Measurements from ENCODE around the gene RGS6.

Gene RGS6

DNA sequence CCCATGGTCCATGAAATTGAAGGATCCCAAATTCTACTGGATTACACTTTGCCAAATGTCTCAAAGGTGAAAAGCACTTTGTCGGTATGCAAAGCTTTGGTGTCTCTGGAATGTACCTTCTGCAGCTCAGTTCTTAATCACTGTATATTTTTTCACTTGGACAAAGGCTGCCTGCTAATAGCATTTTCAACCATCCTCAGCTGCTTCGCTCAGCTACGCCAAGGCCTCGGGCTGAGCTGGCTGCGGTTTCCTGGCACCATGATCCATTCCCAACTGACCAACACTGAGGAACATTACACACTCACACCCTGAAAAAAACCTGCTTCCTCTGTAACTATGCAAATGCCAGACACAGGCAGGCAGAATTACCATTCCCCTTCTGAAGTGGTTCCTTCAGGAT, 626.5 kb downstream of the RGS6 start:
- TF ChIP-seq, protein P1, sequence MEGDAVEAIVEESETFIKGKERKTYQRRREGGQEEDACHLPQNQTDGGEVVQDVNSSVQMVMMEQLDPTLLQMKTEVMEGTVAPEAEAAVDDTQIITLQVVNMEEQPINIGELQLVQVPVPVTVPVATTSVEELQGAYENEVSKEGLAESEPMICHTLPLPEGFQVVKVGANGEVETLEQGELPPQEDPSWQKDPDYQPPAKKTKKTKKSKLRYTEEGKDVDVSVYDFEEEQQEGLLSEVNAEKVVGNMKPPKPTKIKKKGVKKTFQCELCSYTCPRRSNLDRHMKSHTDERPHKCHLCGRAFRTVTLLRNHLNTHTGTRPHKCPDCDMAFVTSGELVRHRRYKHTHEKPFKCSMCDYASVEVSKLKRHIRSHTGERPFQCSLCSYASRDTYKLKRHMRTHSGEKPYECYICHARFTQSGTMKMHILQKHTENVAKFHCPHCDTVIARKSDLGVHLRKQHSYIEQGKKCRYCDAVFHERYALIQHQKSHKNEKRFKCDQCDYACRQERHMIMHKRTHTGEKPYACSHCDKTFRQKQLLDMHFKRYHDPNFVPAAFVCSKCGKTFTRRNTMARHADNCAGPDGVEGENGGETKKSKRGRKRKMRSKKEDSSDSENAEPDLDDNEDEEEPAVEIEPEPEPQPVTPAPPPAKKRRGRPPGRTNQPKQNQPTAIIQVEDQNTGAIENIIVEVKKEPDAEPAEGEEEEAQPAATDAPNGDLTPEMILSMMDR (IDR thresholded peaks at IDR 0.05; ENCODE audit: low read depth, low read length, poor library complexity, severe bottlenecking): no peak
- TF ChIP-seq EZH2phosphoT487 (IDR thresholded peaks at IDR 0.05; ENCODE audit: borderline replicate concordance, low read length): no peak
- H3K27me3 ChIP-seq (ENCODE audit: control insufficient read depth, low read length): peaks cover 6% of the 10 kb centered on the region; the same call in 1 of the 2 replicates

DNA sequence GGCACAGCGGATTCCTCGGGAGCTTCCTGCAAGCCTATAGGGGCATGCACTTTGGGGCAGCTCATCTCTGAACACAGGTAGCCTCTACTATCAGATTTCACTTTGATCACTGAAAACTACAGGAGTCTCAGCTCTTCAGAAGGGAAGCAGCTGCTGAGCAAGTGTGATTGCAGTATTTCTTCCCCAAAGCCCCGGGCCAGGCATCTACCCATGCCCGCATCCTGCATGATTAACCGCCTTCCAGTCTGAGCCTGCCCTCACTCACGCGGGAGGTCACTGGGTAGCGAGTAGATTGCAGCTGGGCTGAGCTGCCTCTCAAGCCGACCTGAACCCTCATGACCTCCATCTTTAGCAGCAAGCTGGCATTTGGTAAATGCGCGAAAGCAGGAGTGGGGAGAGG, 627.0 kb downstream of the RGS6 start:
- Histone ChIP-seq H3K27me3 (ENCODE audit: control insufficient read depth, low read length) (peaks cover 6% of the 10 kb centered on the region; the same call in 1 of the 2 replicates), H3K4me2 (ENCODE audit: low read length) (no peak overlapping the region), H3K4me1 (ENCODE audit: control insufficient read depth, low read length) (no peaks in the 10 kb centered on the region), H3F3A (ENCODE audit: control insufficient read depth, insufficient read depth) (no peaks in the 10 kb centered on the region), H3K79me2 (ENCODE audit: control insufficient read depth, low read length) (no peaks in the 10 kb centered on the region), H3K9me3 (ENCODE audit: control insufficient read depth, insufficient read depth, low read length) (no peaks in the 10 kb centered on the region), H3K27ac (ENCODE audit: low read depth, low read length) (no peak overlapping the region), H3K36me3 (ENCODE audit: control insufficient read depth, low read length) (no peaks in the 10 kb centered on the region), H3K4me3 (ENCODE audit: low read length) (no peak overlapping the region), H3K9me2 (replicated peaks; ENCODE audit: control insufficient read depth, low read length) (no peaks in the 10 kb centered on the region), H4K20me1 (ENCODE audit: control insufficient read depth, insufficient read depth, low read depth, low read length) (no peaks in the 10 kb centered on the region; the same call in 1 of the 2 replicates)
- TF ChIP-seq, protein P1 (IDR thresholded peaks at IDR 0.05; ENCODE audit: low read depth, low read length, poor library complexity, severe bottlenecking): no peak
- TF ChIP-seq EZH2phosphoT487 (IDR thresholded peaks at IDR 0.05; ENCODE audit: borderline replicate concordance, low read length): no peak

More for the DNA sequence above, 626.5 kb downstream of the RGS6 start:
- Histone ChIP-seq H4K20me1 (ENCODE audit: control insufficient read depth, insufficient read depth, low read depth, low read length) (no peaks in the 10 kb centered on the region; the same call in 1 of the 2 replicates), H3K4me2 (ENCODE audit: low read length) (no peak overlapping the region), H3K36me3 (ENCODE audit: control insufficient read depth, low read length) (no peaks in the 10 kb centered on the region), H3K9me3 (ENCODE audit: control insufficient read depth, insufficient read depth, low read length) (no peaks in the 10 kb centered on the region), H3K4me1 (ENCODE audit: control insufficient read depth, low read length) (no peaks in the 10 kb centered on the region), H3K4me3 (ENCODE audit: low read length) (no peak overlapping the region), H3K79me2 (ENCODE audit: control insufficient read depth, low read length) (no peaks in the 10 kb centered on the region), H3K27ac (ENCODE audit: low read depth, low read length) (no peak overlapping the region), H3K9me2 (replicated peaks; ENCODE audit: control insufficient read depth, low read length) (no peaks in the 10 kb centered on the region), H3F3A (ENCODE audit: control insufficient read depth, insufficient read depth) (no peaks in the 10 kb centered on the region)

DNA sequence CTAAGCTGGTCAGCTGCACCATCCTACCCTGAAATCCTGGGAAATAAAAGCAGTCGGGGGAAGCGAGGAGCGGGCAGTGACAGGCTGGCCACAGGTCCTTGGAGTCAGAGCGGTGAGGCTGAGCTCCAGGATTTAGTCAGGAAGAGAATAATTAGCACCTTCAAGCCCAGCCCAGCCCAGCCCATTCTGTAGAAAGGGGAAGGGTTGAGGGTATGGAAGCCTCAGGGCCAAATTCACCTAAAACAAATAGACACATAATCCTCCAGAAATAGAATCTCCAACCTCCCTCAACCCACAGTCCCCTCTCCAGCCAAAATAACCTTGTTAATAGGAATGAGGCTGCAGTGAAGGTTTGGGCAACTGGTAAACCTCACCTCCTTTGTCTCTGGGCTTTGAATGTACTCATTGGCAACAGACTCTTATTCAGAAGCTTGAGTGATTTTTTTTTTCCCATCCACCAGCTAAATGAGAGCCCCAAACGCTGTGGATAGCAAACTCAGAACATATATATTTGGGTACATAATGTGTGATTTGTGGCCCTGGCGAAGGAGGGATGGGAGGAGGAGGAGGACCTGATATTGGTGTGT, 627.5 kb downstream of the RGS6 start:
- Histone ChIP-seq H3K4me1 (ENCODE audit: control insufficient read depth, low read length) (no peaks in the 10 kb centered on the region), H3K4me3 (ENCODE audit: low read length) (no peak overlapping the region), H3K27ac (ENCODE audit: low read depth, low read length) (no peak overlapping the region), H3F3A (ENCODE audit: control insufficient read depth, insufficient read depth) (no peaks in the 10 kb centered on the region), H3K79me2 (ENCODE audit: control insufficient read depth, low read length) (no peaks in the 10 kb centered on the region), H3K27me3 (ENCODE audit: control insufficient read depth, low read length) (peaks cover 6% of the 10 kb centered on the region; the same call in 1 of the 2 replicates), H3K36me3 (ENCODE audit: control insufficient read depth, low read length) (no peaks in the 10 kb centered on the region), H3K9me3 (ENCODE audit: control insufficient read depth, insufficient read depth, low read length) (no peaks in the 10 kb centered on the region), H3K9me2 (replicated peaks; ENCODE audit: control insufficient read depth, low read length) (no peaks in the 10 kb centered on the region), H3K4me2 (ENCODE audit: low read length) (no peak overlapping the region), H4K20me1 (ENCODE audit: control insufficient read depth, insufficient read depth, low read depth, low read length) (no peaks in the 10 kb centered on the region; the same call in 1 of the 2 replicates)
- TF ChIP-seq, protein P1 (IDR thresholded peaks at IDR 0.05; ENCODE audit: low read depth, low read length, poor library complexity, severe bottlenecking): no peak

All from DOHH2 (cell line).